ENCODE data around the gene CUTA.

CUTA gene

GRCh38 chr6:33391278-33391921 is 26.5 kb downstream of the CUTA start, which contains the start of gene KIFC1:
KIFC1 (plus strand) TSS chr6:33391823; CDS start chr6:33391986, 163 bp downstream.
- POLR2A ChIA-PET: interaction anchor here (1.0 to 1.4 kb wide), 2 partner anchors 74 to 114 kb away, joined by 4 read pairs; partner anchors contain the start of genes B3GALT4 and ZBTB22
- TF ChIP-seq TRIM28 (IDR thresholded peaks at IDR 0.05; ENCODE audit: borderline replicate concordance, low read length) (0 out of 2 replicates have a peak, but pooled peaks have one; percentile 29), PRDM4 (tag by site-specific recombination; IDR thresholded peaks at IDR 0.05) (no peak), ZNF621 (tag by site-specific recombination; IDR thresholded peaks at IDR 0.05) (no peak), ZNF549 (tag by site-specific recombination; IDR thresholded peaks at IDR 0.05) (no peak), ZNF155 (tag by site-specific recombination; IDR thresholded peaks at IDR 0.05) (no peak), MZF1 (tag by site-specific recombination; IDR thresholded peaks at IDR 0.05; ENCODE audit: borderline replicate concordance) (no peak), ZNF692 (tag by site-specific recombination; IDR thresholded peaks at IDR 0.05) (peak; percentile 48; the same call in 1 of the 2 replicates), YY2 (tag by site-specific recombination; IDR thresholded peaks at IDR 0.05) (no peak), PATZ1 (tag by site-specific recombination; IDR thresholded peaks at IDR 0.05) (peak; percentile 59; the same call in 1 of the 2 replicates), ZNF335 (tag by site-specific recombination; conservative IDR thresholded peaks at IDR 0.05) (no peak), ZNF473 (tag by site-specific recombination; IDR thresholded peaks at IDR 0.05) (no peak), OSR2 (tag by site-specific recombination; IDR thresholded peaks at IDR 0.05) (peak; percentile 49; the same call in 1 of the 2 replicates), ZNF768 (tag by site-specific recombination; IDR thresholded peaks at IDR 0.05) (no peak), ZNF24 (tag by site-specific recombination; IDR thresholded peaks at IDR 0.05) (peak; percentile 100), EGR2 (tag by site-specific recombination; IDR thresholded peaks at IDR 0.05; ENCODE audit: low read depth) (peak; percentile 90), ZNF658 (tag by site-specific recombination; IDR thresholded peaks at IDR 0.05) (no peak), ZNF585B (tag by site-specific recombination; IDR thresholded peaks at IDR 0.05) (no peak), REST (tag by site-specific recombination; IDR thresholded peaks at IDR 0.05) (no peak), ZNF18 (tag by site-specific recombination; IDR thresholded peaks at IDR 0.05) (no peak), ZNF776 (tag by site-specific recombination; IDR thresholded peaks at IDR 0.05; ENCODE audit: borderline replicate concordance) (no peak), ZNF76 (tag by site-specific recombination; IDR thresholded peaks at IDR 0.05; ENCODE audit: borderline replicate concordance, low read depth) (peak; percentile 78), BCL11B (tag by site-specific recombination; IDR thresholded peaks at IDR 0.05; ENCODE audit: low read depth) (no peak), ZNF146 (tag by site-specific recombination; IDR thresholded peaks at IDR 0.05) (no peak), FEZF1 (tag by site-specific recombination; IDR thresholded peaks at IDR 0.05) (peak; percentile 38), ZNF654 (tag by site-specific recombination; IDR thresholded peaks at IDR 0.05; ENCODE audit: low read depth) (peak; percentile 32)

More at GRCh38 chr6:33391278-33391921, 26.5 kb downstream of the CUTA start, which contains the start of gene KIFC1:
- peak within 1 kb of the TSS; percentile 82 for H3K4me3 ChIP-seq (ENCODE audit: low read depth, low read length)
- CTCF ChIA-PET: interaction anchor here (0.5 to 1.6 kb wide), 41 partner anchors 9 to 243 kb away, joined by 3 to 21 read pairs (median 5); partner anchors contain the start of genes B3GALT4, RPS18, VPS52 and ZBTB22
- peaks cover 10% of the 10 kb centered on the region for H3K4me1 ChIP-seq (ENCODE audit: control insufficient read depth, insufficient read depth, low read length)
- peaks cover 3 to 15% of the 10 kb centered on the region in 2 experiments; a peak in 2 of 3 replicates for H3K36me3 ChIP-seq (ENCODE audit: control insufficient read depth in 2 of 2, insufficient read depth in 1 of 2, low read length in 2 of 2)
- H3K9me3 ChIP-seq (ENCODE audit: control insufficient read depth, insufficient read depth, low read depth, low read length): no peaks in the 10 kb centered on the region
- peak within 1 kb of the TSS; percentile 80 for H3K27ac ChIP-seq (ENCODE audit: extremely low read depth, low read depth, low read length)

All from HEK293 (cell line).